ENCODE data around the gene CPTP. TPM values are rescaled to one million over a fixed set of nuclear protein-coding genes. Genes with fewer than 3 reads are reported as not detected.
A peak's percentile ranks its signal among the peaks of the same experiment; 100 is the strongest.

CPTP gene
- total and polyA plus RNA-seq, 2 of the 13 experiments (the other 11 are each of a cell fraction or from before 2014, with no cell fraction given): 5.5 to 9.3 TPM

DNA sequence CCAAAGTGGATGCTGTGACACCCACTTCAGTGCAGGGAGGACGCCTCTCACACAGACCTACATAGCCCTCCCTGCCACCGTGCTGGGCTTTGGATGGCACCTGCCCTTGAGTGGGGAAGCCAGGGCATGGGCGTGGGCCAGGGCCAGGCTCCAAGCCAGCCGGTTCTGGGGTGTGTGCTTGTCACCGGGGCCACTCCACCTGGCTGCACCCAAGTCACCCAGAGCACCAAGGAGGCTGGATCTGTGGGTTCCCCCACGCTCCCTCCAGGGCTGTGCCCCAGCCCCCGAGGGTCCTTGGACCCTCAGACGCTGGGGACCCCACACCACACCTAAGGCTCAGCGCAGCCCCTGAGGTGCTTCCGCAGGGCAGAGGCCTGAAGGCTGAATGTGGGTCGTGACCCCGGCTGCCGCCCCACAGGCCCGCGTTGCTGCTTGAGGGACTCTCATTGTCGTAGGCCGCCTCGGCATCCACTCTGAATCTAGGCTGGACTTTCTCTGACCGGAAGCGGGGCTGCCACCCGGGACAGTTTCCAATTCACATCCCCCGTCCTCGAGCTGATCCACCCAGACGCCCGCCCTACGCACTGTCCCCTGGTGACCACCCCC is 32.3 kb downstream of the CPTP start (continued):
- TF ChIP-seq ZNF614 (CRISPR knock-in tag; IDR thresholded peaks at IDR 0.05; ENCODE audit: borderline replicate concordance): no peak
- TF ChIP-seq TFDP1 (CRISPR knock-in tag; IDR thresholded peaks at IDR 0.05; ENCODE audit: borderline replicate concordance): no peak
- TF ChIP-seq ZNF773 (CRISPR knock-in tag; IDR thresholded peaks at IDR 0.05; ENCODE audit: borderline replicate concordance): no peak
- TF ChIP-seq ZNF570 (CRISPR knock-in tag; IDR thresholded peaks at IDR 0.05; ENCODE audit: borderline replicate concordance): no peak
- TF ChIP-seq DNMT1 (CRISPR knock-in tag; IDR thresholded peaks at IDR 0.05): no peak
- TF ChIP-seq ZNF839 (CRISPR knock-in tag; IDR thresholded peaks at IDR 0.05; ENCODE audit: borderline replicate concordance): no peak
- no peak for TF ChIP-seq RFXAP (CRISPR knock-in tag; IDR thresholded peaks at IDR 0.05; ENCODE audit: borderline replicate concordance)
- TF ChIP-seq AGO1 (IDR thresholded peaks at IDR 0.05; ENCODE audit: low read depth, low read length, poor library complexity, severe bottlenecking): peak; percentile 91
- TF ChIP-seq, protein P1, sequence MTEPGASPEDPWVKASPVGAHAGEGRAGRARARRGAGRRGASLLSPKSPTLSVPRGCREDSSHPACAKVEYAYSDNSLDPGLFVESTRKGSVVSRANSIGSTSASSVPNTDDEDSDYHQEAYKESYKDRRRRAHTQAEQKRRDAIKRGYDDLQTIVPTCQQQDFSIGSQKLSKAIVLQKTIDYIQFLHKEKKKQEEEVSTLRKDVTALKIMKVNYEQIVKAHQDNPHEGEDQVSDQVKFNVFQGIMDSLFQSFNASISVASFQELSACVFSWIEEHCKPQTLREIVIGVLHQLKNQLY (CRISPR knock-in tag; IDR thresholded peaks at IDR 0.05): no peak
- TF ChIP-seq, protein P2, sequence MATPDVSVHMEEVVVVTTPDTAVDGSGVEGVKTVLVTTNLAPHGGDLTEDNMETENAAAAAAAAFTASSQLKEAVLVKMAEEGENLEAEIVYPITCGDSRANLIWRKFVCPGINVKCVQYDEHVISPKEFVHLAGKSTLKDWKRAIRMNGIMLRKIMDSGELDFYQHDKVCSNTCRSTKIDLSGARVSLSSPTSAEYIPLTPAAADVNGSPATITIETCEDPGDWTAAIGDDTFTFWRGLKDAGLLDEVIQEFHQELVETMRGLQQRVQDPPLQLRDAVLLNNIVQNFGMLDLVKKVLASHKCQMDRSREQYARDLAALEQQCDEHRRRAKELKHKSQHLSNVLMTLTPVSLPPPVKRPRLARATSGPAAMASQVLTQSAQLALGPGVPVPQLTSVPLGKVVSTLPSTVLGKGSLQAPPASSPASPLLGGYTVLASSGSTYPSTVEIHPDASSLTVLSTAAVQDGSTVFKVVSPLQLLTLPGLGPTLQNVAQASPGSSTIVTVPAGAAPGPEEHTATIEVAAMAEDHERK (CRISPR knock-in tag; IDR thresholded peaks at IDR 0.05; ENCODE audit: low read depth): no peak
- no peak for TF ChIP-seq ZNF552 (CRISPR knock-in tag; IDR thresholded peaks at IDR 0.05; ENCODE audit: borderline replicate concordance)
- no peak for TF ChIP-seq ZFP37 (CRISPR knock-in tag; IDR thresholded peaks at IDR 0.05; ENCODE audit: borderline replicate concordance)
- no peak for TF ChIP-seq ZNF777 (CRISPR knock-in tag; IDR thresholded peaks at IDR 0.05)
- TF ChIP-seq PCBP1 (IDR thresholded peaks at IDR 0.05; ENCODE audit: borderline replicate concordance, low read depth, low read length): no peak
- TF ChIP-seq ZNF574 (CRISPR knock-in tag; IDR thresholded peaks at IDR 0.05): no peak
- TF ChIP-seq, protein P3, sequence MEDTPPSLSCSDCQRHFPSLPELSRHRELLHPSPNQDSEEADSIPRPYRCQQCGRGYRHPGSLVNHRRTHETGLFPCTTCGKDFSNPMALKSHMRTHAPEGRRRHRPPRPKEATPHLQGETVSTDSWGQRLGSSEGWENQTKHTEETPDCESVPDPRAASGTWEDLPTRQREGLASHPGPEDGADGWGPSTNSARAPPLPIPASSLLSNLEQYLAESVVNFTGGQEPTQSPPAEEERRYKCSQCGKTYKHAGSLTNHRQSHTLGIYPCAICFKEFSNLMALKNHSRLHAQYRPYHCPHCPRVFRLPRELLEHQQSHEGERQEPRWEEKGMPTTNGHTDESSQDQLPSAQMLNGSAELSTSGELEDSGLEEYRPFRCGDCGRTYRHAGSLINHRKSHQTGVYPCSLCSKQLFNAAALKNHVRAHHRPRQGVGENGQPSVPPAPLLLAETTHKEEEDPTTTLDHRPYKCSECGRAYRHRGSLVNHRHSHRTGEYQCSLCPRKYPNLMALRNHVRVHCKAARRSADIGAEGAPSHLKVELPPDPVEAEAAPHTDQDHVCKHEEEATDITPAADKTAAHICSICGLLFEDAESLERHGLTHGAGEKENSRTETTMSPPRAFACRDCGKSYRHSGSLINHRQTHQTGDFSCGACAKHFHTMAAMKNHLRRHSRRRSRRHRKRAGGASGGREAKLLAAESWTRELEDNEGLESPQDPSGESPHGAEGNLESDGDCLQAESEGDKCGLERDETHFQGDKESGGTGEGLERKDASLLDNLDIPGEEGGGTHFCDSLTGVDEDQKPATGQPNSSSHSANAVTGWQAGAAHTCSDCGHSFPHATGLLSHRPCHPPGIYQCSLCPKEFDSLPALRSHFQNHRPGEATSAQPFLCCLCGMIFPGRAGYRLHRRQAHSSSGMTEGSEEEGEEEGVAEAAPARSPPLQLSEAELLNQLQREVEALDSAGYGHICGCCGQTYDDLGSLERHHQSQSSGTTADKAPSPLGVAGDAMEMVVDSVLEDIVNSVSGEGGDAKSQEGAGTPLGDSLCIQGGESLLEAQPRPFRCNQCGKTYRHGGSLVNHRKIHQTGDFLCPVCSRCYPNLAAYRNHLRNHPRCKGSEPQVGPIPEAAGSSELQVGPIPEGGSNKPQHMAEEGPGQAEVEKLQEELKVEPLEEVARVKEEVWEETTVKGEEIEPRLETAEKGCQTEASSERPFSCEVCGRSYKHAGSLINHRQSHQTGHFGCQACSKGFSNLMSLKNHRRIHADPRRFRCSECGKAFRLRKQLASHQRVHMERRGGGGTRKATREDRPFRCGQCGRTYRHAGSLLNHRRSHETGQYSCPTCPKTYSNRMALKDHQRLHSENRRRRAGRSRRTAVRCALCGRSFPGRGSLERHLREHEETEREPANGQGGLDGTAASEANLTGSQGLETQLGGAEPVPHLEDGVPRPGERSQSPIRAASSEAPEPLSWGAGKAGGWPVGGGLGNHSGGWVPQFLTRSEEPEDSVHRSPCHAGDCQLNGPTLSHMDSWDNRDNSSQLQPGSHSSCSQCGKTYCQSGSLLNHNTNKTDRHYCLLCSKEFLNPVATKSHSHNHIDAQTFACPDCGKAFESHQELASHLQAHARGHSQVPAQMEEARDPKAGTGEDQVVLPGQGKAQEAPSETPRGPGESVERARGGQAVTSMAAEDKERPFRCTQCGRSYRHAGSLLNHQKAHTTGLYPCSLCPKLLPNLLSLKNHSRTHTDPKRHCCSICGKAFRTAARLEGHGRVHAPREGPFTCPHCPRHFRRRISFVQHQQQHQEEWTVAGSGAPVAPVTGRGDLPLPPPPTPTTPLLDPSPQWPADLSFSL (CRISPR knock-in tag; IDR thresholded peaks at IDR 0.05): no peak
